ENCODE measurements around the gene SOWAHA. TPM values are rescaled to one million over a fixed set of nuclear protein-coding genes. Genes with fewer than 3 reads are reported as not detected.
"Not testable (repeated sequence)": the region's sequence is repeated elsewhere in the genome, so short reads cannot be mapped to it uniquely, and the experiment has no call there.

The SOWAHA gene
- polyA plus RNA-seq, 3 donors = 4.2 to 4.5 (median 4.3) TPM

DNA sequence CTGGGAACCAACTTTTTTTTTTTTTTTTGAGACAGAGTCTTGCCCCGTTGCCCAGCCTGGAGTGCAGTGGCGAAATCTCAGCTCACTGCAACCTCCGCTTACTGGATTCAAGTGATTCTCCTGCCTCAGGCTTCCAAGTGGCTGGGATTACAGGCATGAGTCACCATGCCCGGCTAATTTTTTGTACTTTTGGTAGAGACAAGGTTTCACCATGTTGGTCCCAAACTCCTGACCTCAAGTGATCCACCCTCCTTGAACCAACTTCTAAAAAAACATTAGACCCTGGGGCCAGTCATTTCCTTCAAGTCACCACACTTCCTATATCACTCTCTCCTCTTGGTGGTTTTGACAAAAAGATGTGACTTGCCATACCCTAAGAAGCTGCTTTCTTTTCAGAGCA is 28.2 kb downstream of the SOWAHA start:
- DNase-seq (ENCODE audit: low read depth in 3 of 3, low spot score in 2 of 3) = no peak

DNA sequence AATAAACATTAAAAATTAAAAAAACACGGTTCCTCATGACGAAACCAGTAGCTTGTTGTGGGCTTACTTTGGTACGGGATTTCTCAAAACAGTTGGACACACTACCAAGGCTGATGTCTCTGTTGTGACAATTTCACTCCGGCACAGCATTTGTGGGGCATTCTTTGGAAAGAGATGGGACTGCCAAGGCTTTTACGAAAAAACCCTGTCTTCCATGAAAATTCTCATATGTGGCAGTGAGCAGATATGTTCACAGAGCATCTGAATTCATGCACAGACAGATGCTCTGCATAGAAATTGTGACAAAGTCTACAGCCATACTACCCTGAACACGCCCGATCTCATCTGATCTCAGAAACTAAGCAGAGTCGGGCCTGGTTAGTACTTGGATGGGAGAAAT is 35.2 kb downstream of the SOWAHA start:
- DNase-seq (ENCODE audit: low read depth in 3 of 3, low spot score in 2 of 3) = no peak

DNA sequence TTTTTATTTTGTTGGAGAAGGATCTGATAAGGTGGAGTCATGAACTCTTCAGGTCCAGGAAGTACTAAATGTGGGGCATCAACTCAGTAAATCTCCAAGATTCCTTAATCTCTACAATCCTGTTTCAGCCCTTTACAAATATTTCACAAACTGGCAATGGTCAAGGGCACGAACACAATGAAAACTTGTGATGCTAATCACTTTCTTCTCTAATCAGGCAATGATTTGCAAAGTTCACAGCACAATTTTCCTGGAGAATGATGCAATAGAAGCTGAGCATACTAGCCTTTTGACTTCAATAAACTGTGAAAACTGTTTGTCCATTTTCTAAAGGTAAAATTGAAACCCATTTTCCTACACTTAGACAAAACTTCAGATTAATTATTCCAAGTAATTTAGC is 36.2 kb downstream of the SOWAHA start:
- no peak for DNase-seq (ENCODE audit: low read depth in 3 of 3, low spot score in 2 of 3)

DNA sequence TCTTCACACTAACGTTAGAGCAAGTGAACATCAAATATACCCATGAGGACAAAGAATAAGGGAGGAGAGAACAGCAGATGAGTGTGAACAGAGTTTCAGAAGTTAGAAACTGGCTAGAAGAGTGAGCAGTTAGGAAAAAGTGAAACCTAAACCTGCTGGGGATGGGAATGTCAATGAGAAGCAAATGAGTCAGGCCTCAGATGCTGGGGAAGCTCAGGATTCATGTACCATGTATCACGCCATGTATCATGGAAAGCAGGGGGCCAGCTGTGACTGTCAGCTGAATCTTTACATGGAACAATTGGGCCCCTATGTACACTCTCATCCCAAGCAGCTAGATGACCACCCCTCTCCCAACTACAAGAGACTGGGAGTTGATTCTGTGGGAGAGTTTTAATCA is 37.0 kb downstream of the SOWAHA start:
- DNase-seq (ENCODE audit: low read depth in 3 of 3, low spot score in 2 of 3) = no peak

DNA sequence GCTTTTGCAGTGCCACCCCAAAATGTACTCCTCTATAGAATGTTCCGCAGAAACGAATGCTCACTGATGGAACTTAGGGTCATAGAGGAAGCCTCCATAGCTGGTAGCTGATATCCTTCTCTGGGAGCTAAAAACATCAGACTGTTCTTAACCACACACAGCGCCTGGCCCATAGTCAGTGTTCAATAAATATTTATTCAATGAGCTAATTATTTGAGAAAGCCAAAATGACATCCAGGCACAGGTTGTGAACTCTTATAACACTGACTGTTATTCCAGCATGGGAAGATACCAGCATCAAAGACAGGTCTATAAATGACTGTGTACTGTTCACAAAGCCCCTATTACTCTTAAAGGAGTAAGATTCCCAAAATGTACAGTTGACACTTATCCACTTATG is 40.2 kb downstream of the SOWAHA start:
- DNase-seq (ENCODE audit: low read depth in 3 of 3, low spot score in 2 of 3) = no peak

DNA sequence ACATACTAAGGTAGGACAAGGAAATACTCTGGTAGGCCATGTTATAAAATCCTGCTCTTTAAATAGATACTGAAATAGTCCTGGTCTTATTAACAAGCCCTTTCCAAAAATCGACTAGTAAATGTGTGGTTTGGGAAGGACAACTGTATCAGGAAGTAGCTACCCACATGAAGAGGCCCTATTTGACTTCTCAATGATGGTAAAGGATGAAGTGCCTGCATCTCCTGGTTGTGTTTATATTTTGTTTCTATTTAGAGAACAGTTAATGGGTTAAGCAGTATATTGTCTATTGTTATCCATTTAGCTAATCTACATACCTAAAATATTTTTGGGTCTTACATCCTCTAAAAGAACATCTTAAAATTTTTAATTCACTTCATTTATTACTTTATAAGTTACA is 40.7 kb downstream of the SOWAHA start:
- DNase-seq (ENCODE audit: low read depth in 3 of 3, low spot score in 2 of 3) = no peak

DNA sequence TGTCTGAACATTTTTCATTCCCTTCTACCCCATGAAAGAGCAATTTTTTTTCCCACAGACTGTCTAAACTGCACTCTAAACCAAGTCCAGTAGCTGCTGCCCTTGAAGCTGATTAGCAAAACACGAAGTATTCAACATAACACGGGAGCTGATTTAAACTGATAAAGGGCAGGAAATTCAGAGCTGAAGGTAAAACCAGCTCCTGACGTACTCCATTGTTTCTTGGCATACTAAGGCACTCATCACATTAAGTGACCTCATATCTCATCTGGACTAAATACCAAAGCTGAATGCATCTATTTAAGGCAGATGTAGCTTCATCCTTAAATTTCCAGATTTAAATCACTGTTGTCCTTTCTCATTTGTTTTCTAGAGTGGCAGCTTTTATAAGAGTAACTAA is 41.2 kb downstream of the SOWAHA start:
- no peak for DNase-seq (ENCODE audit: low read depth in 3 of 3, low spot score in 2 of 3)

DNA sequence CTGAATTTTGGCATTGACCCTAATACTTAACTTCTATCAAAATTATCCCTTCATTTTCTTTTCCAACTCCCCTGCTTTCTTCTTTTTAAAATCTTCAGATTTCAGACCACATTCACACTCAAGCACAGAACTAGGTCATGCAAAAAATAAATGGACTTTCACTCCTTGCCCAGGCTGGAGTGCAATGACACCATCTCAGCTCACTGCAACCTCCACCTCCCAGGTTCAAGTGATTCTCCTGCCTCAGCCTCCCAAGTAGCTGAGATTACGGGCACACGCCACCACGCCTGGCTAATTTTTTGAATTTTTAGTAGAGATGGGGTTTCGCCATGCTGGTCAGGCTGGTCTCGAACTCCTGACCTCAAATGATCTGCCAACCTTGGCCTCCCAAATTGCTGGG is 41.9 kb downstream of the SOWAHA start:
- DNase-seq (ENCODE audit: low read depth in 3 of 3, low spot score in 2 of 3) = not testable (repeated sequence)

DNA sequence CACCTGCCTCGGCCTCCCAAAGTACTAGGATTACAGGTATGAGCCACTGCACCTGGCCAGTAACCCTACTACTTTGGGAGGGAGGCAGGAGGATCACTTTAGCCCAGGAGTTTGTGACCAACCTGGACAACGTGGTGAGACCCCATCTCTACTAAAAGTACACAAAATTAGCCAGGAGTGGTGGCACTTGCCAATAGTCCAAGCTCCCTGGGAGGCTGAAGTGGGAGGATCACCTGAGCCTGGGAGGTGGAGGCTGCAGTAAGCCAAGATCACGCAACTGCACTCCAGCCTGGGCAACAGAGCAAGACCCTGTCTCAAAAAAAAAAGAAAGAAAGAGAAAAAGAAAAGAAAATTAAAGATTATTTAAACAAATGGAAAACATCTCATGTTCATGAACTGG is 42.9 kb downstream of the SOWAHA start:
- DNase-seq (ENCODE audit: low read depth in 3 of 3, low spot score in 2 of 3) = no peak

DNA sequence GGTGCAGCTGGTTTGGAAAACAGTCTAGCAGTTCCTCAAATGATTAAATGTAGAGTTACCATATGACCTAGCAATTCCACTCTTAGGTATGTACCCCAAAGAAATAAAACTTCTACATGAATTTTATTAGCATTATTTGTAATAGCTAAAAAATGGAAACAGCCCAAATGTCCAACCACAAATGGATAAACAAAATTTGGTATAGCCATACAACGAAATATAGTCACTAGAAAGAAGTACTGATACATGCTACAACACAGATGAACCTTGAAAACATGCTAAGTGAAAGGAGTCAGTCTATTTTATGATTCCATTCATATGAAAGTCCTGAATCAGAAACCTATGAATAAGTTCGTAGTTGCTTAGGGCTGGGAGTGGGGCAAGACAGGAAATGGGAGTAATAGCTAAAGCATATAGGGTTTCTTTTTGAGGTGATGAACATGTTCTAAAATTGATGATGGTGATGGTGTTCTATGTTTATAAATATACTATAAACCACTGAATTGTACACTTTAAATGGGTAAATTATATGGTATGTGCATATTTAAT is 46.9 kb downstream of the SOWAHA start:
- DNase-seq (ENCODE audit: low read depth in 3 of 3, low spot score in 2 of 3) = no peak

DNA sequence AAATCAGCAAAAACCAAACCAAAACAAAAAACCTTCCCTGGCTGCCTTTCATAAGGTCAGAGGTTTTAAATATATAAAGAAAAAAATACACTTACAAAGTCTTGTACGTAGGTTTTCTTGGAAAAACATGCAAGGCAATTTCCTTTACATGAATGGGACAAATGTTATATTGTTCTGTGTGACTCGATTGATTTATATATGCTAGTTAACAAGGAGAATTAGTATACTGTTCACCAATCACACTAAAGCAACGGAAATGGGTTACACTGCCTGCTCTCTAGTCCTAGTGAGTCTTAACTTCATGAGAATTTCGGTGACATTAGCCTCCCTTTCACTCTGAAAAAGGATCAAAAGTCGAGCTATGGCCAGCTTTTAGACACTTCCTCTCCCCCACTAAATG is 47.6 kb downstream of the SOWAHA start:
- DNase-seq (ENCODE audit: low read depth in 3 of 3, low spot score in 2 of 3) = no peak

DNA sequence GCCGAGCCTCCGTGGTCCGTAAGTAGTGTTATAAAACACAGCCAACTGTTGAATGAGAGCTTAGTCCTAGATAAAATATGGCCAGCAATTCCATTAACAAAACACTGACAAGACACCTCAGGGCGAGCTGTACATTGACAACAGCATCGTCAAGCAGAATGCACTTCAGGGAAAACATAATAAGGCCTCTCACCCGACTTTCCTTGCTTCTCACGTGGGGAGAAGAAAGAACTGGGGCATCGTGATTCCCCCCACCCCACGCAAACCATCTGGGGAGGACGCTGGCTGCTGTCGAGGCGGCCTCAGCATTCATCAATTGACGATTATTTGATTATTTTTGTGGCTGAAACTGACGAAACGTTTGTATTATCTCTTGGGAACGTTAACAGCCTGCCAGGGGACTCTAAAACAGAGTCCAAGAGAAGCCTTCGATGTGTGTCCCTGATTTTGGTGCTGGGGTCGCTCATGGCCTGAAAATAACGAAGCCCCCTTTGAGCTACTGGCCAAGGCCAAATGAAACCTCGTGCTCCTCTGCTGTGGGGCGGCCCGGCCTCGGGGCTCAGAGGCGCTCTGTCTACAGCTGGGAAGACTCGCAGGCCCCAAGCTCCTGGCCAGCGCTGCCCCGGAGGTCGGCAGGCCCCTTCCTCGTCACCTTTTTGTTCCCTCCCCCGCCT is 52.7 kb downstream of the SOWAHA start:
- DNase-seq (ENCODE audit: low read depth in 3 of 3, low spot score in 2 of 3) = peak in 1 of 3 donors; percentile 27

Other genes with a start within 250 kb of the SOWAHA start
- gene IL13, start 155.1 kb upstream of the SOWAHA start, polyA plus RNA-seq (ENCODE audit: insufficient read length in 3 of 3) = not detected
- gene IL4, start 139.3 kb upstream of the SOWAHA start, polyA plus RNA-seq (ENCODE audit: insufficient read length in 3 of 3) = not detected
- 10 to 100 TPM; 22.2 to 25.4 (median 23.5) TPM for gene KIF3A, start 75.8 kb upstream of the SOWAHA start, polyA plus RNA-seq (ENCODE audit: insufficient read length in 3 of 3)
- 1 to 10 TPM; 2.6 to 4.2 (median 3.0) TPM for gene CCNI2, start 65.9 kb upstream of the SOWAHA start, polyA plus RNA-seq (ENCODE audit: insufficient read length in 3 of 3)
- gene SEPTIN8, start 36.1 kb upstream of the SOWAHA start, polyA plus RNA-seq (ENCODE audit: insufficient read length in 3 of 3) = 10 to 100 TPM; 71.8 to 78.7 (median 78.5) TPM
- gene SHROOM1, start 17.3 kb downstream of the SOWAHA start, polyA plus RNA-seq (ENCODE audit: insufficient read length in 3 of 3) = 10 to 100 TPM; 10.8 to 19.7 (median 11.6) TPM
- gene GDF9, start 53.2 kb downstream of the SOWAHA start, polyA plus RNA-seq (ENCODE audit: insufficient read length in 3 of 3) = 1 to 10 TPM; 1.5 to 2.0 (median 1.7) TPM
- 100 to 1,000 TPM; 171 to 198 (median 186) TPM for gene UQCRQ, start 53.3 kb downstream of the SOWAHA start, polyA plus RNA-seq (ENCODE audit: insufficient read length in 3 of 3)
- gene LEAP2, start 60.4 kb downstream of the SOWAHA start, polyA plus RNA-seq (ENCODE audit: insufficient read length in 3 of 3) = 1 to 10 TPM; 3.5 to 7.6 (median 3.7) TPM
- gene AFF4, start 150.3 kb downstream of the SOWAHA start, polyA plus RNA-seq (ENCODE audit: insufficient read length in 3 of 3) = 10 to 100 TPM; 56.9 to 63.9 (median 61.0) TPM
- gene ZCCHC10, start 213.2 kb downstream of the SOWAHA start, polyA plus RNA-seq (ENCODE audit: insufficient read length in 3 of 3) = 10 to 100 TPM; 38.1 to 39.7 (median 38.1) TPM
- gene HSPA4, start 238.7 kb downstream of the SOWAHA start, polyA plus RNA-seq (ENCODE audit: insufficient read length in 3 of 3) = 100 to 1,000 TPM; 152 to 160 (median 160) TPM

Measured in right renal cortex interstitium (tissue), 3 donors.